IPS DF 6.9 (cell line): ENCODE results near the gene MPHOSPH10.

Experiments
- DNase-seq: peaks from one replicate; pipeline ENCODE4 v3.0.0-alpha.2; 2013; ENCODE audit warnings: low read depth, low spot score
- H3K27ac ChIP-seq: one replicate; pipeline ENCODE4 v1.5.1; 2013; ENCODE audit warnings: low read length, control low read depth
- H3K27me3 ChIP-seq: 2 replicates; pipeline ENCODE4 v1.6.1; 2013; ENCODE audit warnings: mild to moderate bottlenecking, low read length; ENCODE audit not compliant: control insufficient read depth, insufficient read depth
- H3K36me3 ChIP-seq: 2 replicates; pipeline ENCODE4 v1.6.1; 2013; ENCODE audit warnings: low read length; ENCODE audit not compliant: control insufficient read depth, insufficient read depth
- H3K4me1 ChIP-seq: 2 replicates; pipeline ENCODE4 v1.6.1; 2013; ENCODE audit warnings: low read length; ENCODE audit not compliant: control insufficient read depth, insufficient read depth
- H3K4me3 ChIP-seq: 2 replicates; pipeline ENCODE4 v1.5.1; 2013; ENCODE audit warnings: mild to moderate bottlenecking, low read length
- H3K9me3 ChIP-seq: 2 replicates; pipeline ENCODE4 v1.6.1; 2013; ENCODE audit warnings: low read length, inconsistent platforms; ENCODE audit not compliant: control insufficient read depth, insufficient read depth
- WGBS: extraction: QIAGEN DNeasy Blood & Tissue Kit; methylation state at CpG from one replicate; pipeline ENCODE4 v1.1.7; 2013; ENCODE audit warnings: mixed read lengths, missing lambda C conversion rate; ENCODE audit not compliant: insufficient read length, insufficient coverage; 5-methylcytosine and 5-hydroxymethylcytosine counted together

Gene MPHOSPH10

GRCh38 chr2:71148506-71149063, 18.2 kb downstream of the MPHOSPH10 start:
- no peaks in the 10 kb centered on the region for H3K27me3 ChIP-seq
- no peak overlapping the region for H3K4me3 ChIP-seq
- no CpG with 5 or more reads among the region's 2 CpGs for WGBS
- H3K36me3 ChIP-seq, result peaks cover 25% of the 10 kb centered on the region
- H3K9me3 ChIP-seq, result no peaks in the 10 kb centered on the region
- H3K27ac ChIP-seq, result no peak overlapping the region
- H3K4me1 ChIP-seq, result no peaks in the 10 kb centered on the region
- DNase-seq, result no peak

DNA sequence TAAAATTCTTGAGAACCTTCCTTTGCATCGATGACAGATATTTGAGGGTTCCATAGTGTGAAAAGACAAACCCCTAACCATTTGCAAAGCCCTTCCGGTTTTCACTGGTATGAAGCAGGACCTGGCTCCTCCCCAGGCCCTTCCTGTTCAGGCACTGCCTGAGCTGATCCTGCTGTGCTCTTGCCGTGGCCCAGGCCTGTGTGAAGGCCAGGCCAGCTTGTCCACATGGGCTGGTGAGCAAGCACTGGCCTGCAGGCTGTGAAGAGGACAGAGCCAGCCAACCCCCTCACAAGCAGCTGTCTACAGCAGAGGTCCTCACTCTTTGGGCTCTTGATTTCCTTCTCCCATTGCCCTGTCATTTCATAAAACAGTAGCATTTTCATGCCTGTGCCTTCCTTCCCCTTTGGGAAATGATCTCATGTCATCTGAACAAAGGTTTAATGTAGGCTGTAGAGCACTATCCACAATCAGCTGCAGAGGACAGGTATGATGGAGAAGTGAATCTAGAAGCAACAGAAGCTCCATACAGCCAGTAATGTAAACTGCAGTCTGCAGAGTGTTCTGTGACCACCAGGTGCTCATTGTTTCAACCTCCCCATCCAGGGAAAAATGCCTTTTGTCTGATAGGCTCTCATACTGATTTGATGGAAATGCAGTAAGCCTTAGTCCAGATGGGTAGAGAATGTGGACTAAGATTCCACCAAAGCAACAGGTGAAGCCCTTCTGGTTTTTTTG, 19.8 kb downstream of the MPHOSPH10 start:
- WGBS, result no CpG with 5 or more reads among the region's 3 CpGs
- H3K9me3 ChIP-seq, result no peaks in the 10 kb centered on the region
- no peak overlapping the region for H3K27ac ChIP-seq
- no peak for DNase-seq
- no peaks in the 10 kb centered on the region for H3K27me3 ChIP-seq
- H3K36me3 ChIP-seq, result peaks cover 16% of the 10 kb centered on the region; the same call in 1 of the 2 replicates
- H3K4me1 ChIP-seq, result no peaks in the 10 kb centered on the region
- no peak overlapping the region for H3K4me3 ChIP-seq

DNA sequence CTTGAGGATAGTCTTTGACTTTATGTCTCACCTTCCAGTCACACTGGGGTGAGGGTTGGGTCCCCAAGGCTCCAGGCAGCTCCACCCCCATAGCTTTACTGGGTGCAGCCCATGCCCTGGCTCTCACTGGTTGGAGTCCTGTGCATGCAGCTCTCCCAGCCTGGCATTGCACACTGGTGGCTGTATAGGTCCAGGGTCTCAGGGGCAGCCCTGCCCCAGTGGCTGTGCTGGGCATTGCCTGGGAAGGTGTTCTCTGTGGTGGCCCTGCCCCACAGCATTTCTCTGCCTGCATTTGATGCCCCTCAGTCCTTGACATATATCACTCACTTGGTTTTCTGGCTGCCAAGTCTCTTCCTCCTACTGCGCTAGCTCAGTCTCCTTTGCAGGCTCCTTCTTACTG, 21.2 kb downstream of the MPHOSPH10 start:
- H3K27me3 ChIP-seq, result no peaks in the 10 kb centered on the region
- no peaks in the 10 kb centered on the region for H3K9me3 ChIP-seq
- H3K4me1 ChIP-seq, result peaks cover 2% of the 10 kb centered on the region; the same call in 1 of the 2 replicates
- WGBS, result no CpG with 5 or more reads among the region's 1 CpG
- H3K27ac ChIP-seq, result no peak overlapping the region
- no peak for DNase-seq
- H3K4me3 ChIP-seq, result no peak overlapping the region
- peaks cover 11% of the 10 kb centered on the region; the same call in 1 of the 2 replicates for H3K36me3 ChIP-seq

- Histone ChIP-seq H3K4me1 (peaks cover 2% of the 10 kb centered on the region; the same call in 1 of the 2 replicates), H3K9me3 (no peaks in the 10 kb centered on the region), H3K4me3 (no peak overlapping the region), H3K36me3 (peaks cover 8% of the 10 kb centered on the region; the same call in 1 of the 2 replicates), H3K27ac (no peak overlapping the region), H3K27me3 (no peaks in the 10 kb centered on the region)
- no peak for DNase-seq
- no CpG with 5 or more reads among the region's 11 CpGs for WGBS
Observed at GRCh38 chr2:71153585-71154224, 23.3 kb downstream of the MPHOSPH10 start.

- H3K4me3 ChIP-seq, result no peak overlapping the region
- WGBS, result no CpG with 5 or more reads among the region's 8 CpGs
- H3K27ac ChIP-seq, result no peak overlapping the region
- peaks cover 2% of the 10 kb centered on the region; the same call in 1 of the 2 replicates for H3K4me1 ChIP-seq
- no peaks in the 10 kb centered on the region for H3K27me3 ChIP-seq
- no peaks in the 10 kb centered on the region for H3K9me3 ChIP-seq
- H3K36me3 ChIP-seq, result peaks cover 6% of the 10 kb centered on the region; the same call in 1 of the 2 replicates
- DNase-seq, result no peak
Observed at GRCh38 chr2:71154279-71154678, 23.8 kb downstream of the MPHOSPH10 start.

- WGBS, result no CpG with 5 or more reads among the region's 6 CpGs
- no peak for DNase-seq
- Histone ChIP-seq H3K27me3 (no peaks in the 10 kb centered on the region), H3K9me3 (no peaks in the 10 kb centered on the region), H3K36me3 (peaks cover 6% of the 10 kb centered on the region; the same call in 1 of the 2 replicates), H3K4me1 (peaks cover 2% of the 10 kb centered on the region; the same call in 1 of the 2 replicates), H3K4me3 (no peak overlapping the region), H3K27ac (no peak overlapping the region)
Observed at GRCh38 chr2:71154798-71155197, 24.4 kb downstream of the MPHOSPH10 start.

- Histone ChIP-seq H3K36me3 (no peaks in the 10 kb centered on the region), H3K9me3 (no peaks in the 10 kb centered on the region), H3K27me3 (no peaks in the 10 kb centered on the region), H3K4me3 (no peak overlapping the region), H3K27ac (no peak overlapping the region), H3K4me1 (peaks cover 2% of the 10 kb centered on the region; the same call in 1 of the 2 replicates)
- no peak for DNase-seq
- WGBS, result no CpG with 5 or more reads among the region's 4 CpGs
Observed at GRCh38 chr2:71155846-71156245, 25.4 kb downstream of the MPHOSPH10 start.

DNA sequence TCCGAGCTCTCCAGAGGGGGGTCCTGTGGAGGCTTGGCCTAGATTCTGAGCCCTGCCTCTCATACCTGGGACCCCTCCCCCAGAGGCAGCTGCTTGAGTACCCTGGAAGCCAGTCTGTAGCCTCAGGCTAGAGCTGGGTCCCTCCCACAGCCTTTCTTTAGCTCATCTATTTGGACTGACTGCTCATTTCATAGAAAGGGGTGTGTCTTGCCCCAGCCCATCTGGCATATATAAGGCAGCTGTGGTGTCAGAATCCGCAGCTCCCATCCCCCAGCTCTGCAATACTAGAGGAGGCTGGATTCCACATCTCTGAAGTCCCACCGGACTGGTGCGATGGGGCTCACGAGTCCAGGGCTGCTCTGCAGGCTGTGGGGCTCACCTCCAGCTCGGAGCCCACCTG, 26.1 kb downstream of the MPHOSPH10 start:
- Histone ChIP-seq H3K4me3 (no peak overlapping the region), H3K27ac (no peak overlapping the region), H3K9me3 (no peaks in the 10 kb centered on the region), H3K4me1 (peaks cover 2% of the 10 kb centered on the region; the same call in 1 of the 2 replicates), H3K36me3 (no peaks in the 10 kb centered on the region), H3K27me3 (no peaks in the 10 kb centered on the region)
- no CpG with 5 or more reads among the region's 6 CpGs for WGBS
- DNase-seq, result no peak

GRCh38 chr2:71157124-71157793, 26.8 kb downstream of the MPHOSPH10 start:
- Histone ChIP-seq H3K9me3 (no peaks in the 10 kb centered on the region), H3K27me3 (no peaks in the 10 kb centered on the region), H3K27ac (no peak overlapping the region), H3K4me3 (no peak overlapping the region), H3K4me1 (peaks cover 2% of the 10 kb centered on the region; the same call in 1 of the 2 replicates), H3K36me3 (no peaks in the 10 kb centered on the region)
- DNase-seq, result peak; percentile 75
- no CpG with 5 or more reads among the region's 16 CpGs for WGBS

DNA sequence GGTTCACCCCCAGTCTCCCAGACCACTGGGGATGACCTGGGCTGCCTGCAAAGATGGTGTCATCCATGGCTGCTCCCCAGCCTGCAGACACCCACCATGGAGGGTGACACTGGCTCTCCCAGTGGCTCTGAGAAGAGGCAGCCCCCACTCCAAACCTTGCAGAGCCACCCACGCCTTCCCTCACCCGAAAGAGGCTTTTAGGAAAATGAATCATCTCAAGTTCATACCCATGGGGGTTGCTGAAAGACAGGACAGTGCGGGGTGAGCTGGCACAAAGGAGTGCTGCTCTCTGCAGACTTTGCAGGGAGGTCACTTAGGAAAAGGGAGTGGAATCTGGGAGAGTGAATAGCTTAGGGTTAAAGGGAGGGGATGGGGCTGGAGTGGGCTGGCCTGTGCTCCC, 36.4 kb downstream of the MPHOSPH10 start:
- Histone ChIP-seq H3K36me3 (no peaks in the 10 kb centered on the region), H3K27ac (no peak overlapping the region), H3K4me1 (no peaks in the 10 kb centered on the region), H3K9me3 (no peaks in the 10 kb centered on the region), H3K4me3 (no peak overlapping the region), H3K27me3 (no peaks in the 10 kb centered on the region)
- no peak for DNase-seq
- WGBS, result no CpG with 5 or more reads among the region's 3 CpGs
